Activated T-cell treated with anti-CD3 and anti-CD28 coated beads, Interleukin-2, amount 50 U/mL, for 4 hours (primary cell): ENCODE results near the gene MOB3B. TPM values are rescaled to one million over a fixed set of nuclear protein-coding genes. Genes with fewer than 3 reads are reported as not detected.
"Not testable (repeated sequence)": the region's sequence is repeated elsewhere in the genome, so short reads cannot be mapped to it uniquely, and the experiment has no call there.

Experiments used
- ATAC-seq, 2 donors: fragments of 200-7000 bp; cut with Tn5 transposase; one replicate each; pipeline ENCODE4 v1.10.0; 2021
- DNase-seq: peaks from one replicate; pipeline ENCODE4 v3.0.0-alpha.2; 2020
- H3K27me3 Mint-ChIP-seq: one replicate; pipeline ENCODE4 v1.8.0; 2021; ENCODE audit warnings: low read depth, mixed read lengths
- H3K36me3 Mint-ChIP-seq: one replicate; pipeline ENCODE4 v1.8.0; 2022; ENCODE audit warnings: mixed read lengths; ENCODE audit not compliant: insufficient read depth
- H3K4me1 Mint-ChIP-seq: one replicate; pipeline ENCODE4 v1.8.0; 2021; ENCODE audit warnings: low read depth, mixed read lengths
- H3K4me3 Mint-ChIP-seq: one replicate; pipeline ENCODE4 v1.8.0; 2021; ENCODE audit warnings: mild to moderate bottlenecking, moderate library complexity, mixed read lengths
- H3K9me3 Mint-ChIP-seq: one replicate; pipeline ENCODE4 v1.8.0; 2021; ENCODE audit warnings: mixed read lengths
- total RNA-seq, 3 donors: library from RNA; stranded (reverse); gene quantifications; one replicate each; pipeline ENCODE4 v1.2.1, GENCODE V29; 2021

The MOB3B gene
- total RNA-seq, 3 donors from 2014 or later = 0.45 to 0.96 (median 0.57) TPM

DNA sequence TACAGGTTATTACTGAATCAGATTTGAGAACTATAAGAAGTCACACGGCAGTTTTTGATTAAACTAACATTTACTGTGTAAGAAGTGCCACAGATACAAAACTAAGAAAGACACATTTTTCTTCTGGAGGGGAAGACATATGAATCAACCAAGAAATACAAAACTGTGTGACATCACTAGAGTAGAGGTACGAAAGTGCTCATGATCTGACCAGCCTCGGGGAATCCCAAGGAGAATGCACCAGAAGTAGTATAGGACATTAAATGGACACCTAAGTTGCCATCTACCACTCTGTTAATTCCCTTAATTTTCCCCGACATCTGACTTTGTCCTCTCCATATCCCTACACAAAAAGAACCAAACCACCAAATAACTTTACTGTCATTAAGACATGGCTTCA, 10.8 kb downstream of the MOB3B start:
- Mint-ChIP-seq H3K4me1 (no peaks in the 10 kb centered on the region), H3K36me3 (peaks cover 9% of the 10 kb centered on the region), H3K9me3 (no peaks in the 10 kb centered on the region), H3K4me3 (no peak overlapping the region), H3K27me3 (peaks cover 2% of the 10 kb centered on the region)
- DNase-seq = no peak
- ATAC-seq = no peak

DNA sequence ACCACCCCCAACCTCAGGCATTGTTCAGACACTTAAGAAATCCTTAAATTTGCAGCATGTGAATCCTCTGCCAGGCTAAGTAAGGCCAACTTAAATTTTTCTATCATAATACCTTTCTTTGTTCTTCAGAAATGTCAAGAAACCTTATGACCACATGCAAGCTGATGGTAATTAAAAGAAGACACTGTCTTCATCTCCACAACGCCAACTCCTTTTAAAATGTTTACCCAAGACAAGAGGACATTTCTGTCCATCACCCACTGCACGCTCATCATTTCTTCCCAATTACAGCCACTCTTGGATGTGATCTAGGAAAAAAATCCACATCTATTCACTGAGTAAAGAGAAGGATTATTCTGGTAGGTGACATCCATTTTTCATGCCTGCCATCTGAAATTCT, 11.6 kb downstream of the MOB3B start:
- H3K36me3 Mint-ChIP-seq = peaks cover 7% of the 10 kb centered on the region
- no peaks in the 10 kb centered on the region for H3K4me1 Mint-ChIP-seq
- H3K4me3 Mint-ChIP-seq = no peak overlapping the region
- no peaks in the 10 kb centered on the region for H3K9me3 Mint-ChIP-seq
- H3K27me3 Mint-ChIP-seq = no peaks in the 10 kb centered on the region
- no peak for ATAC-seq
- DNase-seq = no peak

DNA sequence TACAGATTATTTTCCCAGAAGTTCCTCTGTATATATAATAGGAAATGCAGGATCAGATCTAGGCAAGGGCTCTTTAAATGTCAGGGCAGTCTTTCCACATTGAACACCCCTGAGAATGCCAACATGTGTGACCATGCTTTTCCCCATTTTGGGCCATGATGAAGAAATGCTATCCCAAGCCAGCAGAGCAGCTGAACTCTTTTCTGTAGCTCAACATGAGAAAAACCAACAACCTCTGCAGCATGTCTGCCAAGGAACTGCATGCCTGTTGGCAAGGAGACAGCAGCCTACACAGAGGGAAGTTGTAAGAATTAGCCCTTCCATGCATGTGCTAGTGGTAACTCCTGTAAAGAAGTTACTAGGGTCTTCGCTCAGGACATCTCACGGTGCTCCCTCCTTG, 15.1 kb downstream of the MOB3B start:
- H3K9me3 Mint-ChIP-seq = no peaks in the 10 kb centered on the region
- ATAC-seq = no peak

DNA sequence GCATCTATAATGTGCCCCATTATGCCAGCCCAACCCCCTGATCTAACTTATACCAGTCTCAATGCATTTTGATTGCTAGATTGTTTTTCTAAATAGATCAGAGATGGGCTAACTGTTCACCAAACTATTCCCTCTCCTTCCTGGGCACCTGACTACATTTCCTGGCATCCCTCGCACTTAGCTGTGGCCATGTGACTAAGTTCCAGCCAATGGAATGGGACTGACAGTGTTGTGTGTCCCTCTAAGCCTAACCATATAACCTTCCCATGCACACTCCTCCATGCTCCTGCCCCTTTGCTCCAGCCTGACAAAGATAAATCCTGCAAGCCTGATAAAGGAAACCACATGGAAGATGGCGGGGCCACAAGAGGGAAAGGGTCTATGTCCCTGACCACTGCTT, 17.8 kb downstream of the MOB3B start:
- H3K4me3 Mint-ChIP-seq = no peak overlapping the region

More for the DNA sequence above, 15.1 kb downstream of the MOB3B start:
- no peak for DNase-seq
- Mint-ChIP-seq H3K36me3 (peaks cover 4% of the 10 kb centered on the region), H3K4me1 (no peaks in the 10 kb centered on the region), H3K4me3 (no peak overlapping the region), H3K27me3 (no peaks in the 10 kb centered on the region)

DNA sequence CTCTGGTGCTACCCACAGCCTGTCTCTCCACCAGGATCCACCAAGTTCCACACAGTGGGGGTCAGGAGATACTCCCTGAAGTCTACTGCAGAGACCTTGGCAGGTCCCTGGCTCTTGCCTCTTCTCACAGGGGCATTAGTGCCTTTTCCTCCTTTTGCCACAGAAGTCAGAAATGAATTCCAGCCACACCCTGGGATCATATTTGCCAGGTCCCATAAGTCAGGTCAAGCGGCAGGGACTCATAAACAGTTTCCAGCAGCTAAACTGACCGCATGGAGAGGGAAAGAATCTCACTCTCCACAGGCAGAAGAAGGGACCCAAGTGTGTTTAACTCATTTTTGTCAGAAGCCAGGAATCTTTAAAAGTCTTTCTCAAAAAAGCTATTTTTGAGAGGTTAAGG, 18.8 kb downstream of the MOB3B start:
- DNase-seq (no peak), ATAC-seq (no peak)
- Mint-ChIP-seq H3K4me3 (no peak overlapping the region), H3K27me3 (no peaks in the 10 kb centered on the region), H3K4me1 (peaks cover 2% of the 10 kb centered on the region), H3K36me3 (peaks cover 1% of the 10 kb centered on the region), H3K9me3 (no peaks in the 10 kb centered on the region)

More for the DNA sequence above, 17.8 kb downstream of the MOB3B start:
- no peaks in the 10 kb centered on the region for H3K27me3 Mint-ChIP-seq
- peaks cover 2% of the 10 kb centered on the region for H3K36me3 Mint-ChIP-seq
- ATAC-seq (no peak), DNase-seq (no peak)
- H3K9me3 Mint-ChIP-seq = no peaks in the 10 kb centered on the region
- H3K4me1 Mint-ChIP-seq = no peaks in the 10 kb centered on the region

DNA sequence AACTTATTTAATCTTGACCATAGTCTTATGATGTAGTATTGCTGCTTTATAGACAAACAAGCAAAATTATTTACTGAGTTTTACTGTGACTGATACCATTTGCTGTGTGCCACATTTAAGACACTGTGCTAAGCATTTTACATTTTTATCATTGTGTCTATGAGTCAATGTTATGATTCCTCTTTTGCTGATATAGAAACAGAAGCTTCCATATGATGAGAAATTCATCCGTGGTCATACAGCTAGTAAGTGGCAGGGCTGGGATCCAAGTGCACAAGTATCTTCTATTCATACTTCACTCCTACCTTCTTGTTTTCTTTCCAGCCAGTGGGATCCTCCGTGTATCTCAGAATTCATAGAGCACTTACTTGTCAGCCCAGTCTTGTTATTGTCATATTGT, 22.6 kb downstream of the MOB3B start:
- peaks cover 2% of the 10 kb centered on the region for H3K4me1 Mint-ChIP-seq
- no peaks in the 10 kb centered on the region for H3K36me3 Mint-ChIP-seq
- H3K9me3 Mint-ChIP-seq = no peaks in the 10 kb centered on the region
- ATAC-seq (no peak), DNase-seq (no peak)
- no peaks in the 10 kb centered on the region for H3K27me3 Mint-ChIP-seq
- no peak overlapping the region for H3K4me3 Mint-ChIP-seq

DNA sequence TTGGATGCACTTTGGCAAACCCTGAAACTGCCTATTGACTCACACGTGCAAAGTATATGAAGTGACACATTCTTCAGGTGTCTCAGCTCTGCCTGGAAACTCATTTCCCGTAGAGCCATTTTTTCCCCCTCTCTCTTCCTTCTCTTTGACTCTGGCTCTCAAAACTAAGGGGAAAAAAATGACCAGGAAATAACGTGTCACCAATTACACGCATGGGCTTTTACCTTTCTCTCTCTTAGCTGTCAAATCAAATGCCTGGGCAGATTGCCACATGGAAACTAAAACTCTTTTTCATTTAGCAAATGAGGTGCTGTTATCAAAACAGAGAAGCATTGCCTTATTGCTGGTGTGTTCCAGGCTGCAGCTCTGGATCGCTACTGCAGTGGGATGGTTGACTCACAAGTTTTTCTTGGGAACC, 23.9 kb downstream of the MOB3B start:
- H3K36me3 Mint-ChIP-seq = peaks cover 2% of the 10 kb centered on the region
- H3K9me3 Mint-ChIP-seq = peaks cover 3% of the 10 kb centered on the region
- peaks cover 2% of the 10 kb centered on the region for H3K4me1 Mint-ChIP-seq
- no peaks in the 10 kb centered on the region for H3K27me3 Mint-ChIP-seq
- DNase-seq = no peak
- ATAC-seq = peak; percentile 56 to 57
- no peak overlapping the region for H3K4me3 Mint-ChIP-seq

DNA sequence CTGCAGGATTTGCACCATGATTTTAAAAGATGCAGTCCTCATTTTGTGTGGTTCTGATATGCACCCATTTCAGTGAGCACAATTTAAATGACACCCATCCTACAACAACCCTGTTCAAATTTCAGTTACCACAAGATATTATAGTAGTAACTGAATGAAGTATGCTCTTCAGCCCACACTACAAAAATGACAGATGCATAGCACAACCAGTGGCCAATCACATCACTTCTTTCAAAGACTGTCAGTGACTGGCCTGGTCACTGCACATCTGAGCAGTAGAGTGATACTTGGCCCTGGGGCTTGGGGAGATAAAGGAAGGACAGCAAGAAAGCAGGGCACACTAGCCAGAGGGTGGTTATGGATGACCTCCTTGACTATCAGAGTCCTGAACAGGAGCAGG, 25.4 kb downstream of the MOB3B start:
- H3K9me3 Mint-ChIP-seq = peaks cover 3% of the 10 kb centered on the region
- DNase-seq = no peak
- peaks cover 2% of the 10 kb centered on the region for H3K36me3 Mint-ChIP-seq
- peaks cover 9% of the 10 kb centered on the region for H3K4me1 Mint-ChIP-seq
- no peak for ATAC-seq
- H3K27me3 Mint-ChIP-seq = no peaks in the 10 kb centered on the region
- no peak overlapping the region for H3K4me3 Mint-ChIP-seq

DNA sequence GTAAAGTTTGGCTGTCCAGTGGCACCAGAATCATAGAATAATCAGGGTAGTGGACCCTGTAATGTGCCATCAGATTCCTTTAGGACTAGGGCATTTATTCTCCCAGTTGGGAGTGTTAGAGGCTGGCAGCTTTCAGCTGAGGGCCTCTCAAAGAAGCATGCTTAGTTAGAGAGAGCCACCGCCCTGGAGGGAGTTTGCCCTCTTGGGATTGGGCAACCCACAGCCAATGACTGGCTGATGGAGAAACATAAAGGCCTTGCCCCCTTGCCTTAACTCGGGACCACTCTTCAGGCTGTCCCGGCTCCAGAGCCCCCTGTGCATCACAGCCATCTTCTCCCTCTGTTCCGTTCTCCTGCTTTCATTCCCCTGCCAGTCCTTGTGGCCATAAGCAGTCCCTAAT, 26.0 kb downstream of the MOB3B start:
- Mint-ChIP-seq H3K27me3 (no peaks in the 10 kb centered on the region), H3K4me1 (peaks cover 9% of the 10 kb centered on the region), H3K9me3 (peaks cover 3% of the 10 kb centered on the region), H3K36me3 (peaks cover 2% of the 10 kb centered on the region), H3K4me3 (no peak overlapping the region)
- DNase-seq (no peak), ATAC-seq (no peak)

DNA sequence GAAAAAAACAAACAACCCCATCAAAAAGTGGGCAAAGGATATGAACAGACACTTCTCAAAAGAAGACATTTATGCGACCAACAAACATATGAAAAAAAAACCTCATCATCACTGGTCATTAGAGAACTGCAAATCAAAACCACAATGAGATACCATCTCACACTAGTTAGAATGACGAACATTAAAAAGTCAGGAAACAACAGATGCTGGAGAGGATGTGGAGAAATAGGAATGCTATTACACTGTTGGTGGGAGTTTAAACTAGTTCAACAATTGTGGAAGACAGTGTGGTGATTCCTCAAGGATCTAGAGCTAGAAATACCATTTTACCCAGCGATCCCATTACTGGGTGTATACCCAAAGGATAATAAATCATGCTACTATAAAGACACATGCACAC, 28.7 kb downstream of the MOB3B start:
- ATAC-seq, H3K27me3 Mint-ChIP-seq, DNase-seq, H3K4me1 Mint-ChIP-seq, H3K36me3 Mint-ChIP-seq, H3K9me3 Mint-ChIP-seq, H3K4me3 Mint-ChIP-seq: not testable (repeated sequence)

DNA sequence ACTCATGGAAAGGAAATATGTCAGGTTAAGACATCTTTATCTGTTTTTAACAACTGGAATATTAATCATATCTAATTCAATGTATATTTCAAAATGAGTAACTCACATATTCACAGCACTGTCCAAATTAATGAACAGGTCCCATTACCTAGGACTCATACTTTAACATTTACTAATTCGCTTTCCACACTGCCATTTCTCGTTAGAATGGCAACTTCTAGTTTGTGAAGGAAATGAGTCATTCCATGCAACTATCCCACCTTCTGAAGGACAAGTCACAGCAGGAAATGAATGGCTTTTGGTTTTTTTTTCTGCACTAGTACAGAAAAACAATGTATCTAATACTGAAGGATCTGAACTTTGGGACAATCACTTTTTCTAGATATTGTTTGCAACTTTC, 30.2 kb downstream of the MOB3B start:
- Mint-ChIP-seq H3K36me3 (peaks cover 2% of the 10 kb centered on the region), H3K4me3 (no peak overlapping the region), H3K27me3 (no peaks in the 10 kb centered on the region), H3K9me3 (peaks cover 3% of the 10 kb centered on the region), H3K4me1 (peaks cover 7% of the 10 kb centered on the region)
- DNase-seq = no peak
- peak; percentile 60 to 61 for ATAC-seq

DNA sequence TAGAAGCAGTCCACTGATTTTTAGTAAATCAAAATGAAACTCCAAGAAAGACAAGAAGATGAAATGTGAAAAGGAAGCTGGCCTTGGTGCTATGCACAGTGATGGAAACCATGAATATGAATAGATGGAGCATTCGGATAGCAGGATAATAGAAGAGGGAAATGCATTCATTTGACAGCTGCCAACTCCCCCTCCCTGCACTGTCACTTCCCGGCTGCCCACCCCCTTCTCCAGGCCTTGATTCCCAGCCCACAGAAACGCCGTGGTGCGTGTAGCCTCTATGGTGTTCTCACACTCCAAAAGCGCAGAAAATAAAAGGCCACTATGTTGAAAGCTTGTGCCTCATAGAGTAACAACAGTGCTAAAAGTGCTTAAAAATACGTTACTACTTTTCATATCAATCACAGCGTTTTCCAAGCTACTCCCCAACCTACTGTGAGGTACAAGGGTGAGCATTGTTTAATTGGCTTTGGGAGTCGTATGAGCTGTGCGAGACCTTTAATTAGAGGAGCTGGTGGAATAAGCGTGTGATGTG, 31.7 kb downstream of the MOB3B start:
- DNase-seq = no peak
- H3K4me3 Mint-ChIP-seq = no peak overlapping the region
- H3K27me3 Mint-ChIP-seq = no peaks in the 10 kb centered on the region
- H3K36me3 Mint-ChIP-seq = peaks cover 2% of the 10 kb centered on the region
- peaks cover 3% of the 10 kb centered on the region for H3K9me3 Mint-ChIP-seq
- peaks cover 7% of the 10 kb centered on the region for H3K4me1 Mint-ChIP-seq
- ATAC-seq = no peak

DNA sequence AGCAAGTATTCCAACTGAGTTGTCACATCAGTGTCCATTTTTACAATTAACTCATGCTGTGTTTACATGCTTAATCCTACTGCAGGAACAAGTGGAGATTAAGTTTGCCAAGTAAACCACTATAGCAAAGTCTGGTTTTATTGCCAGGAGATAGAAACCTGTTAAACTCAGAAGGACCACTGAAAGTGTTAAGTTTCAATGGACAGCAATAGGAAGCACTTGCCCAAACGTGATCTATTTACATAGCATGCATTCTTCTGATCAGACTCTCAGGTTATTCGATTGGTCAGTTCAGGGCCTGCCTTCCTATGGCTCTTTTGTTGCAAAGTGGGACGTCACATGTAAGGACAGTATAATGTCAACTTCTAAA, 33.5 kb downstream of the MOB3B start:
- Mint-ChIP-seq H3K4me1 (peaks cover 7% of the 10 kb centered on the region), H3K4me3 (no peak overlapping the region), H3K36me3 (peaks cover 2% of the 10 kb centered on the region), H3K27me3 (no peaks in the 10 kb centered on the region), H3K9me3 (no peaks in the 10 kb centered on the region)
- DNase-seq (no peak), ATAC-seq (no peak)

DNA sequence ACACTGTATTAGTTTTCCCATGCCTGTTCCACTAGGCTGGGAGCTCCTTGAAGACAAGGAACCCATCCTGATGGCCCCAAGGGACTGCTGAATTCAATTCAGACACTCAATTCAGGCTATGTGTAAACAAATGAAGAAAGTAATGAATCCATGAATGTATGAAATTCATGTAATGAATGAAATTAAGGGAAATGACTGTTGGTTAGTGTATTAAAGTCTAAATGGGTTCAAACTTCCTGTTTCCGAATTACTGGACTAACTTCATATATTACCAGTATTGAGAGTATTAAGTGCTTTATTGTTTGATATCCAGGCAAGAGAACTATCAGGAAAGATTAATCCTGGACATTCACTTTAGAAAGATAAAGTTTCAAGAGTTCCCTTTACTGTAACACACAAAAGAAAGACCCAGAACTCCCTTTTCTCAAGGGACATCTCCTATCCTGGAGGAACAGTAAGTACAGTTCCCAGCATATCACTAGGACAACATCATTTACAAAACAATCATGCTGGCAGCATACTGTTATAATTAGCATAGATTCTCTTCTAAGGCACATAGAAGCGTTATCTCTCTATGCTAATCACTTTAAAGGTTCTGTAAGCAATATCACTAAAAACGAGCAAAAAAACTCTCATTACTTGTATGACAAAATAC, 34.0 kb downstream of the MOB3B start:
- H3K36me3 Mint-ChIP-seq = peaks cover 2% of the 10 kb centered on the region
- H3K4me1 Mint-ChIP-seq = peaks cover 7% of the 10 kb centered on the region
- no peaks in the 10 kb centered on the region for H3K27me3 Mint-ChIP-seq
- ATAC-seq (no peak), DNase-seq (no peak)
- H3K9me3 Mint-ChIP-seq = no peaks in the 10 kb centered on the region
- H3K4me3 Mint-ChIP-seq = no peak overlapping the region

DNA sequence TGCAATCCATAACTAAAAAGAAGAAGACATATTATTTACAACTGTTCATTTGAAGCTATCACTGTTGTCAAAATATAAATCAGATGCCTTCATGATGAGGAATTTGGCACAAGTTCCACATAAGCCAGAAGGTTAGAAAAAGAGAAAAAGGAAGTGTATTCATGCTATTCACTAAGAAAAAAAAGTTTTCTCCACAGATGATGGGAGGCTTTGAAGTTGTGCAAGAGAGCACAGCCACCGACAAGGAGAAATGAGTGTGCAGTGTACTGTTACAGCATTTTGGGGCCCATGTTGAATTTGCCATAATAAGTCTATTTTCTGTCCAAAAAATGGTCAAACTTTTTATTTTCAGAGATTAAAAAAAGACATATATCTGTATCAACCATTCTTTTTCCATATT, 38.5 kb downstream of the MOB3B start:
- Mint-ChIP-seq H3K36me3 (peaks cover 2% of the 10 kb centered on the region), H3K4me1 (peaks cover 2% of the 10 kb centered on the region), H3K9me3 (no peaks in the 10 kb centered on the region), H3K27me3 (no peaks in the 10 kb centered on the region), H3K4me3 (no peak overlapping the region)
- DNase-seq (no peak), ATAC-seq (no peak)
